ENCODE results near the gene FASTKD1.
"Not testable (repeated sequence)": the region's sequence is repeated elsewhere in the genome, so short reads cannot be mapped to it uniquely, and the experiment has no call there.

DNA sequence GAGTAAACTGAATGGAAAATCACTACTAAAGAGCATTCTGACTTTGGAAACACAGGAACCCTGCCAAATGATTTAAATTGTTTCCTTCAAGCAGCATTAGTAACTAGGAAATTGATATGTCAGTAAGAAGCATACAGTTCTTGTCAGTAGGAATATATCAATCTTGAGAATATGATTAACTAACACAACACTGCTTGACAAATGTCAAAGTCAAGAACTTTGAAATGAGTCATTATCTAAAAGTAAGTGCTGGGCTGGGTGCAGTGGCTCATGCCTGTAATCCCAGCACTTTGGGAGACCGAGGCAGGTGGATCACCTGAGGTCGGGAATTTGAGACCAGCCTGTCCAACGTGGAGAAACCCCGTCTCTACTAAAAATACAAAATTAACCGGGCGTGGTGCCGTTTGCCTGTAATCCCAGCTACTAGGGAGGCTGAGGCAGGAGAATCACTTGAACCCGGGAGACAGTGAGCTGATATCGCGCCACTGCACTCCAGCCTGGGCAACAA, 57.1 kb downstream of the FASTKD1 start:
- TF ChIP-seq, protein P1, sequence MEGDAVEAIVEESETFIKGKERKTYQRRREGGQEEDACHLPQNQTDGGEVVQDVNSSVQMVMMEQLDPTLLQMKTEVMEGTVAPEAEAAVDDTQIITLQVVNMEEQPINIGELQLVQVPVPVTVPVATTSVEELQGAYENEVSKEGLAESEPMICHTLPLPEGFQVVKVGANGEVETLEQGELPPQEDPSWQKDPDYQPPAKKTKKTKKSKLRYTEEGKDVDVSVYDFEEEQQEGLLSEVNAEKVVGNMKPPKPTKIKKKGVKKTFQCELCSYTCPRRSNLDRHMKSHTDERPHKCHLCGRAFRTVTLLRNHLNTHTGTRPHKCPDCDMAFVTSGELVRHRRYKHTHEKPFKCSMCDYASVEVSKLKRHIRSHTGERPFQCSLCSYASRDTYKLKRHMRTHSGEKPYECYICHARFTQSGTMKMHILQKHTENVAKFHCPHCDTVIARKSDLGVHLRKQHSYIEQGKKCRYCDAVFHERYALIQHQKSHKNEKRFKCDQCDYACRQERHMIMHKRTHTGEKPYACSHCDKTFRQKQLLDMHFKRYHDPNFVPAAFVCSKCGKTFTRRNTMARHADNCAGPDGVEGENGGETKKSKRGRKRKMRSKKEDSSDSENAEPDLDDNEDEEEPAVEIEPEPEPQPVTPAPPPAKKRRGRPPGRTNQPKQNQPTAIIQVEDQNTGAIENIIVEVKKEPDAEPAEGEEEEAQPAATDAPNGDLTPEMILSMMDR (IDR thresholded peaks at IDR 0.05), result not testable (repeated sequence)
- TF ChIP-seq EZH2 (IDR thresholded peaks at IDR 0.05; ENCODE audit: borderline replicate concordance, insufficient read depth, low read depth, low read length, poor library complexity, severe bottlenecking), result not testable (repeated sequence)

Measured in B cell (primary cell).